Neutrophil (primary cell): Measurements from ENCODE around the gene LGALS9.

ENCODE experiments used
- H3K27ac ChIP-seq: fragments of 200-600 bp; sonication (generic); 2 replicates; pipeline ENCODE4 v1.5.1; 2016; ENCODE audit warnings: mild to moderate bottlenecking, moderate library complexity
- H3K27me3 ChIP-seq: fragments of 200-600 bp; sonication (generic); 2 replicates; pipeline ENCODE4 v1.6.0; 2016; ENCODE audit warnings: mild to moderate bottlenecking
- H3K36me3 ChIP-seq: fragments of 200-600 bp; sonication (generic); 2 replicates; pipeline ENCODE4 v1.5.1; 2017
- H3K4me1 ChIP-seq, 2 experiments: fragments of 200-600 bp in 1 of 2; sonication (generic) in 1 of 2; 1 replicate in 1 of 2; 2 replicates in 1 of 2; pipeline versions ENCODE4 v1.5.1 to v1.6.1; 2013 to 2016; ENCODE audit warnings: low read depth in 1 of 2, low read length in 1 of 2, mild to moderate bottlenecking in 1 of 2, moderate library complexity in 1 of 2; ENCODE audit not compliant: control insufficient read depth in 1 of 2, insufficient read depth in 1 of 2
- H3K4me3 ChIP-seq, 2 experiments: fragments of 200-600 bp in 1 of 2; sonication (generic) in 1 of 2; 1 replicate in 1 of 2; 2 replicates in 1 of 2; pipeline ENCODE4 v1.5.1; 2013 to 2016; ENCODE audit warnings: low read depth in 1 of 2, low read length in 1 of 2, mild to moderate bottlenecking in 1 of 2, moderate library complexity in 1 of 2
- H3K9me3 ChIP-seq: fragments of 200-600 bp; sonication (generic); 2 replicates; pipeline ENCODE4 v1.5.1; 2016
- CTCF ChIP-seq: fragments of 200-600 bp; sonication (generic); IDR thresholded peaks from 2 replicates; pipeline ENCODE4 v1.5.1; 2016; ENCODE audit warnings: antibody characterized with exemption

LGALS9 gene

GRCh38 chr17:27609611-27610303, 21.2 kb upstream of the LGALS9 start:
- peaks cover 98% of the 10 kb centered on the region for H3K36me3 ChIP-seq
- TF ChIP-seq CTCF = no peak
- H3K4me1 ChIP-seq = no peaks in the 10 kb centered on the region
- H3K27me3 ChIP-seq = no peaks in the 10 kb centered on the region
- H3K4me3 ChIP-seq = no peak overlapping the region
- H3K27ac ChIP-seq = no peak overlapping the region
- no peaks in the 10 kb centered on the region for H3K9me3 ChIP-seq

- peaks cover 97% of the 10 kb centered on the region for H3K36me3 ChIP-seq
- TF ChIP-seq CTCF = no peak
- no peaks in the 10 kb centered on the region for H3K9me3 ChIP-seq
- H3K4me3 ChIP-seq = no peak overlapping the region
- no peak overlapping the region for H3K27ac ChIP-seq
- H3K27me3 ChIP-seq = no peaks in the 10 kb centered on the region
- H3K4me1 ChIP-seq = no peaks in the 10 kb centered on the region
Observed at GRCh38 chr17:27610304-27610677, 20.7 kb upstream of the LGALS9 start.

GRCh38 chr17:27612160-27612770, 18.7 kb upstream of the LGALS9 start:
- Histone ChIP-seq H3K36me3 (peaks cover 88% of the 10 kb centered on the region), H3K9me3 (no peaks in the 10 kb centered on the region), H3K27me3 (no peaks in the 10 kb centered on the region), H3K4me3 (no peak overlapping the region), H3K27ac (no peak overlapping the region), H3K4me1 (no peaks in the 10 kb centered on the region)
- TF ChIP-seq CTCF = no peak

GRCh38 chr17:27613433-27613832, 17.6 kb upstream of the LGALS9 start:
- Histone ChIP-seq H3K4me1 (no peaks in the 10 kb centered on the region), H3K4me3 (no peak overlapping the region), H3K27ac (no peak overlapping the region), H3K27me3 (no peaks in the 10 kb centered on the region), H3K36me3 (peaks cover 88% of the 10 kb centered on the region), H3K9me3 (no peaks in the 10 kb centered on the region)
- no peak for TF ChIP-seq CTCF

- Histone ChIP-seq H3K4me3 (no peak overlapping the region), H3K9me3 (no peaks in the 10 kb centered on the region), H3K36me3 (peaks cover 84% of the 10 kb centered on the region), H3K27me3 (no peaks in the 10 kb centered on the region), H3K4me1 (no peaks in the 10 kb centered on the region), H3K27ac (no peak overlapping the region)
- TF ChIP-seq CTCF = no peak
Observed at GRCh38 chr17:27615121-27615520, 15.9 kb upstream of the LGALS9 start.
